H9 (cell line): ENCODE data around the gene KAZN. TPM values are rescaled to one million over a fixed set of nuclear protein-coding genes. Genes with fewer than 3 reads are reported as not detected.

Experiments used
- DNase-seq: peaks from one replicate; pipeline ENCODE4 v3.0.0-alpha.2; 2017
- H2AFZ ChIP-seq: one replicate; pipeline ENCODE4 v1.6.1; 2013; ENCODE audit warnings: mild to moderate bottlenecking, low read length, control low read depth, moderate library complexity
- H2AK5ac ChIP-seq: 2 replicates; pipeline ENCODE4 v1.6.1; 2013; ENCODE audit warnings: low read length, control low read depth, mixed read lengths; ENCODE audit not compliant: insufficient read length
- H2BK120ac ChIP-seq: one replicate; pipeline ENCODE4 v1.6.1; 2013; ENCODE audit warnings: low read depth, mild to moderate bottlenecking, low read length, control low read depth, inconsistent platforms; ENCODE audit not compliant: poor library complexity, severe bottlenecking
- H2BK12ac ChIP-seq: 2 replicates; pipeline ENCODE4 v1.6.1; 2013; ENCODE audit warnings: low read length, control low read depth, mixed read lengths, low read depth; ENCODE audit not compliant: insufficient read length
- H2BK15ac ChIP-seq: 2 replicates; pipeline ENCODE4 v1.6.1; 2013; ENCODE audit warnings: low read depth, low read length, control low read depth
- H2BK20ac ChIP-seq: one replicate; pipeline ENCODE4 v1.6.1; 2013; ENCODE audit warnings: low read depth, mild to moderate bottlenecking, low read length, control low read depth, inconsistent platforms; ENCODE audit not compliant: poor library complexity, severe bottlenecking
- H2BK5ac ChIP-seq: 2 replicates; pipeline ENCODE4 v1.6.1; 2013; ENCODE audit warnings: low read length, control low read depth, mixed read lengths; ENCODE audit not compliant: insufficient read length
- H3K14ac ChIP-seq: 2 replicates; pipeline ENCODE4 v1.6.1; 2013; ENCODE audit warnings: low read length, control low read depth; ENCODE audit not compliant: insufficient read depth
- H3K18ac ChIP-seq: 2 replicates; pipeline ENCODE4 v1.6.1; 2013; ENCODE audit warnings: low read depth, mild to moderate bottlenecking, mixed read lengths, low read length, control low read depth; ENCODE audit not compliant: insufficient read length
- H3K23ac ChIP-seq: 2 replicates; pipeline ENCODE4 v1.6.1; 2013; ENCODE audit warnings: low read length, control low read depth, mixed read lengths, low read depth; ENCODE audit not compliant: insufficient read length
- H3K23me2 ChIP-seq: 2 replicates; pipeline ENCODE4 v1.6.1; 2013; ENCODE audit warnings: low read depth, mild to moderate bottlenecking, mixed read lengths, low read length, control low read depth; ENCODE audit not compliant: insufficient read length, poor library complexity, severe bottlenecking
- H3K27ac ChIP-seq: 2 replicates; pipeline ENCODE4 v1.5.1; 2013; ENCODE audit warnings: low read length, control low read depth, mixed read lengths, low read depth; ENCODE audit not compliant: insufficient read length
- H3K27me3 ChIP-seq: 2 replicates; pipeline ENCODE4 v1.6.1; 2013; ENCODE audit warnings: low read length, control low read depth, inconsistent platforms; ENCODE audit not compliant: insufficient read depth
- H3K4ac ChIP-seq: 2 replicates; pipeline ENCODE4 v1.6.1; 2013; ENCODE audit warnings: low read depth, mild to moderate bottlenecking, control low read depth, inconsistent platforms, low read length, moderate library complexity
- H3K4me1 ChIP-seq: 2 replicates; pipeline ENCODE4 v1.6.1; 2013; ENCODE audit warnings: low read length, control low read depth, inconsistent platforms; ENCODE audit not compliant: insufficient read depth
- H3K4me2 ChIP-seq: 2 replicates; pipeline ENCODE4 v1.6.1; 2013; ENCODE audit warnings: low read length, control low read depth, mixed read lengths; ENCODE audit not compliant: insufficient read length, insufficient read depth
- H3K56ac ChIP-seq: 2 replicates; pipeline ENCODE4 v1.6.1; 2013; ENCODE audit warnings: low read depth, mild to moderate bottlenecking, mixed read lengths, low read length, control low read depth; ENCODE audit not compliant: insufficient read length
- H3K79me1 ChIP-seq: 2 replicates; pipeline ENCODE4 v1.6.1; 2013; ENCODE audit warnings: low read depth, mild to moderate bottlenecking, moderate library complexity, low read length, control low read depth, inconsistent platforms; ENCODE audit not compliant: insufficient read depth, poor library complexity, severe bottlenecking
- H3K79me2 ChIP-seq: 2 replicates; pipeline ENCODE4 v1.6.1; 2013; ENCODE audit warnings: low read length, control low read depth, inconsistent platforms; ENCODE audit not compliant: insufficient read depth
- H3K9ac ChIP-seq: 2 replicates; pipeline ENCODE4 v1.6.1; 2013; ENCODE audit warnings: low read length, control low read depth, mixed read lengths; ENCODE audit not compliant: insufficient read length; ENCODE audit errors: extremely low read depth
- H3K9me3 ChIP-seq: one replicate; pipeline ENCODE4 v1.6.1; 2013; ENCODE audit warnings: low read depth, low read length, inconsistent platforms; ENCODE audit not compliant: control insufficient read depth
- H3T11ph ChIP-seq: one replicate; pipeline ENCODE4 v1.6.1; 2013; ENCODE audit warnings: mild to moderate bottlenecking, low read length, control low read depth, inconsistent platforms
- H4K20me1 ChIP-seq: one replicate; pipeline ENCODE4 v1.6.1; 2013; ENCODE audit not compliant: control insufficient read depth, insufficient read length, insufficient read depth
- H4K5ac ChIP-seq: 2 replicates; pipeline ENCODE4 v1.6.1; 2013; ENCODE audit warnings: low read depth, mild to moderate bottlenecking, mixed read lengths, low read length, control low read depth; ENCODE audit not compliant: insufficient read length
- H4K8ac ChIP-seq: replicated peaks from 2 replicates; pipeline ENCODE4 v1.6.1; 2013; ENCODE audit warnings: low read length, control low read depth, mixed read lengths, low read depth; ENCODE audit not compliant: insufficient read length
- H4K91ac ChIP-seq: 2 replicates; pipeline ENCODE4 v1.6.1; 2013; ENCODE audit warnings: low read depth, mild to moderate bottlenecking, moderate library complexity, mixed read lengths, low read length, control low read depth; ENCODE audit not compliant: insufficient read length
- H3K27ac Mint-ChIP-seq, 3 experiments: 2 replicates in 2 of 3; 3 replicates in 1 of 3; pipeline ENCODE4 v1.8.0; 2020 to 2021; ENCODE audit warnings: mixed read lengths in 3 of 3, mild to moderate bottlenecking in 1 of 3, moderate library complexity in 1 of 3
- H3K27me3 Mint-ChIP-seq: 2 replicates; pipeline ENCODE4 v1.8.0; 2021; ENCODE audit warnings: low read depth, mild to moderate bottlenecking, moderate library complexity, mixed read lengths
- H3K36me3 Mint-ChIP-seq, 3 experiments: 2 replicates in 2 of 3; 3 replicates in 1 of 3; pipeline ENCODE4 v1.8.0; 2020 to 2021; ENCODE audit warnings: low read depth in 3 of 3, mixed read lengths in 3 of 3; ENCODE audit not compliant: insufficient read depth in 1 of 3
- H3K4me1 Mint-ChIP-seq, 2 experiments: 2 replicates each; pipeline ENCODE4 v1.8.0; 2020; ENCODE audit warnings: mixed read lengths in 2 of 2
- H3K4me3 Mint-ChIP-seq, 2 experiments: 2 replicates in 1 of 2; 3 replicates in 1 of 2; pipeline ENCODE4 v1.8.0; 2020 to 2021; ENCODE audit warnings: mild to moderate bottlenecking in 2 of 2, mixed read lengths in 2 of 2, moderate library complexity in 1 of 2
- H3K9me3 Mint-ChIP-seq, 2 experiments: 2 replicates in 1 of 2; 3 replicates in 1 of 2; pipeline ENCODE4 v1.8.0; 2020; ENCODE audit warnings: mild to moderate bottlenecking in 2 of 2, mixed read lengths in 2 of 2, moderate library complexity in 1 of 2
- CTCF ChIP-seq: fragments of 200-600 bp; sonication (generic); conservative IDR thresholded peaks from 3 replicates; pipeline ENCODE4 v1.8.0; 2021; ENCODE audit warnings: antibody characterized with exemption, mild to moderate bottlenecking
- WGBS: extraction: QIAGEN DNeasy Blood & Tissue Kit; methylation state at CpG from one replicate; pipeline ENCODE4 v1.1.7; 2013; ENCODE audit warnings: missing lambda C conversion rate, low lambda C conversion rate, mixed read lengths; ENCODE audit not compliant: insufficient read length; ENCODE audit errors: extremely low coverage; 5-methylcytosine and 5-hydroxymethylcytosine counted together
- total RNA-seq: library from RNA; stranded (reverse); gene quantifications from 2 replicates; pipeline ENCODE4 v1.2.1, GENCODE V29; 2021

KAZN gene
- total RNA-seq, 1 experiment from 2014 or later, result 7.6 TPM

GRCh38 chr1:14926229-14926628 is 327.7 kb downstream of the KAZN start:
- Histone ChIP-seq H3K9me3 (no peaks in the 10 kb centered on the region), H2BK20ac (no peak overlapping the region), H3K4me2 (no peak overlapping the region), H2BK12ac (no peak overlapping the region), H3K23me2 (peaks cover 12% of the 10 kb centered on the region), H3K4me1 (no peaks in the 10 kb centered on the region), H3K56ac (no peak overlapping the region), H2BK5ac (no peak overlapping the region), H4K91ac (no peak overlapping the region), H3K18ac (no peak overlapping the region), H2AFZ (no peak overlapping the region), H4K20me1 (no peaks in the 10 kb centered on the region), H3K27ac (no peak overlapping the region), H3K79me1 (no peaks in the 10 kb centered on the region), H3K14ac (no peak overlapping the region), H3T11ph (no peak overlapping the region), H4K5ac (no peak overlapping the region), H2AK5ac (no peak overlapping the region), H3K79me2 (no peaks in the 10 kb centered on the region), H3K4ac (no peak overlapping the region), H2BK120ac (no peak overlapping the region), H3K23ac (no peak overlapping the region), H3K27me3 (peaks cover 15% of the 10 kb centered on the region), H4K8ac (no peak overlapping the region), H2BK15ac (no peak overlapping the region), H3K9ac (no peak overlapping the region)
- no peak for TF ChIP-seq CTCF
- H3K27me3 Mint-ChIP-seq, result peaks cover 64% of the 10 kb centered on the region
- H3K9me3 Mint-ChIP-seq, result no peaks in the 10 kb centered on the region
- H3K4me3 Mint-ChIP-seq, result no peak overlapping the region
- no peak for DNase-seq
- no peaks in the 10 kb centered on the region for H3K36me3 Mint-ChIP-seq
- H3K27ac Mint-ChIP-seq, result no peak overlapping the region
- peaks cover 8 to 24% of the 10 kb centered on the region in 2 experiments for H3K4me1 Mint-ChIP-seq
- WGBS, result no CpG with 5 or more reads among the region's 3 CpGs
